H7 (cell line): ENCODE data around the gene CDH23. TPM values are rescaled to one million over a fixed set of nuclear protein-coding genes. Genes with fewer than 3 reads are reported as not detected.

ENCODE experiments used
- DNase-seq: peaks from one replicate; pipeline ENCODE4 v3.0.0; 2012
- H3K27me3 ChIP-seq: 2 replicates; pipeline ENCODE4 v1.6.0; 2011; ENCODE audit warnings: mild to moderate bottlenecking, low read length; ENCODE audit not compliant: control insufficient read depth, insufficient read depth
- H3K36me3 ChIP-seq: replicated peaks from 2 replicates; pipeline ENCODE4 v1.5.1; 2011; ENCODE audit warnings: low read length; ENCODE audit not compliant: control insufficient read depth, insufficient read depth
- H3K4me3 ChIP-seq: 2 replicates; pipeline ENCODE4 v1.5.1; 2011; ENCODE audit warnings: low read depth, mild to moderate bottlenecking, control low read depth, low read length, moderate library complexity; ENCODE audit not compliant: insufficient read depth
- total RNA-seq: library from RNA; depleted of rRNA; stranded (reverse); fragments of >200 nt; shearing (Covaris generic); gene quantifications from 2 replicates; pipeline ENCODE4 v1.2.3, GENCODE V29; 2014

CDH23 gene
- total RNA-seq, 1 experiment from 2014 or later, result 4.5 TPM

DNA sequence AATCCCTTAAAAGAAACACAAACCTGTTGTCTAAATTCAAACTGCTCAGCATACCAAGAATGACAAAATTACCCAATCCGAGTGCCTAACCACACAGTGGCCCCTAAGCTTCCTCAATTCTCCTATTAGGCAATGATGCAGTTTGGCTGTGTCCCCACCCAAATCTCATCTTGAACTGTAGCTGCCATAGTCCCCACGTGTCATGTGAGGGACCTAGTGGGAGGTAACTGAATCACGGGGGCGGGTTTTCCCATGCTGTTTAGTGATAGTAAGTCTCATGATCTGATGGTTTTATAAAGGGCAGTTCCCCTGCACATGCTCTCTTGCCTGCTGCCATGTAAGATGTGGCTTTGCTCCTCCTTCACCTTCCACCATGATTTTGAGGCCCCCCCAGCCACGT lies 432.5 kb downstream of the CDH23 start:
- DNase-seq, result no peak
- no peak overlapping the region for H3K4me3 ChIP-seq
- H3K27me3 ChIP-seq, result no peaks in the 10 kb centered on the region
- peaks cover 46% of the 10 kb centered on the region for H3K36me3 ChIP-seq

DNA sequence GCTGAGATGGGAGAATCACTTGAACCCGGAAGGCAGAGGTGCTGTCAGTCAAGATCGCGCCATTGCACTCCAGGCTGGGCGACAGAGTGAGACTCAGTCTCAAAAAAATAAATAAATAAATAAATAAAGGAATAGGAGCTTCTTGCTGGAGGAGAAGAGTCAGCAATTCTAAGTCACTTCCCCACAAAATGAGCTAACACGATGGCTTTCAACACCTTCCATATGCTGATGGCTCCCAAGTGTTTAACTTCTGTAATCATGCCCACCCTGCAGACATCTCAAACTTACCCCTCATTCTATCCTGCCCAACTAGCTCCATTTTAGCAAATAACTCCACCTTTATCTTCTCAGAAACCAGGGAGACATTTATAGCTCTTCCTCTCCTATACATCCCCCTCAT lies 433.2 kb downstream of the CDH23 start:
- no peak overlapping the region for H3K4me3 ChIP-seq
- H3K27me3 ChIP-seq, result no peaks in the 10 kb centered on the region
- H3K36me3 ChIP-seq, result peaks cover 46% of the 10 kb centered on the region
- no peak for DNase-seq

DNA sequence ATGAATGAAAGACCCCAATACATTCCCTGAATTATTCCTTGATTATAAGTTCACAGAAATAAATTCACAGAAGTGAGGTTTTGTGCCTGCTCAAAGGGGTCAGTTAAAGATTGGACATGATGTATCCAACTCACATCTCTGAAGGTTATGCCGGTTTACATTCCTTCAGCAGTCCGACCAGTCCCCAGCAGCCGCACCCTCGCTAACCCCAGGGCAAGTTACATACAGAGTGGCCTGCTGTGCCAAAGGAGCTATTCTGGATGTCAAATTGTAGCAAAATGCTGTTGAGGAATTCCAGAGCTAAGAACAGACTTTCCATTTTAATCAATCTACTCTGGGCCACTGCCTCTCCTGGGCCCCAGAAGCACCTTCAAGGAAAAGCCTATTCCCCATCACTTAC lies 434.0 kb downstream of the CDH23 start:
- Histone ChIP-seq H3K27me3 (no peaks in the 10 kb centered on the region), H3K36me3 (peaks cover 43% of the 10 kb centered on the region), H3K4me3 (no peak overlapping the region)
- no peak for DNase-seq

DNA sequence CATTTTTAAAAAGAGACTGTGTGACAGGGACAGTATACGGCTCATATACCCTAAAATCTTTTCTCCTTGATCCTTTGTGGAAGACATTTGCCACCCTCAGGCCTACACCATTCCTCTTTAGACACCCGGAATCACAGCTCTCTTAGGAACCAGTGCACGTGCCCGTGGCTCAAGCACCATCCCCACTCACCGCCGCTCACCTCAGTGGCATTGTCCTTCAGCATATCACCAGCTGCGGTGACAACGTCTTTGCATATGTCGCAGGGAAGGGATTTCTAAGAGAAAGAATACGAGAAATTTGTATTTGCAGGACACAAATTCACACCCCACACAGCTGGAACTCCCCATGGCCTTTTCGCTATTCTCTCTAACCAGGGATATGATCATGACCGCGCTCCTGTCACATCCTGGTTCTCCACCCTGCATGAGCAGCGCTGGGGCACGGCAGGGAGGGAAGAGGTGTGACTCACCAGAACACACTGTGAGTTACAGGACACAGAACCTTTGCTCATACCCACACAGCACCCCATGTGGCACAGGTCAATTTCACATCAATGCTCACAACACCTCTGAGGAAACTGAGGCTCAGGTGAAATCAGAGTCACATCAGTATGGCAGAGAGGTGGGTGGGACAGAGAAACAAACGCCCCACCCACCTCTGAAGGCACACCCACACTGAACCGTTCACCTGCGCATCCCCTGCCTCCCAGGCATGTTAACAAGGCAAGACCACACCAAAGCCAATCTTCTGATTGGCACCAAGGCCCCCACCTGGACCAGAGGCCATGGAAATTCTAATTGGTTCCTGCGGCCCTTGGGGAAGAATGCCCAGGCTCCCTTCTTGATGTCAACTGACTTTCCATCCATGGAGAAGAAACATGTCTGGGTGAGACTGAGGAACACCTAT lies 435.2 kb downstream of the CDH23 start:
- no peak for DNase-seq
- Histone ChIP-seq H3K4me3 (no peak overlapping the region), H3K27me3 (no peaks in the 10 kb centered on the region), H3K36me3 (peaks cover 36% of the 10 kb centered on the region)

DNA sequence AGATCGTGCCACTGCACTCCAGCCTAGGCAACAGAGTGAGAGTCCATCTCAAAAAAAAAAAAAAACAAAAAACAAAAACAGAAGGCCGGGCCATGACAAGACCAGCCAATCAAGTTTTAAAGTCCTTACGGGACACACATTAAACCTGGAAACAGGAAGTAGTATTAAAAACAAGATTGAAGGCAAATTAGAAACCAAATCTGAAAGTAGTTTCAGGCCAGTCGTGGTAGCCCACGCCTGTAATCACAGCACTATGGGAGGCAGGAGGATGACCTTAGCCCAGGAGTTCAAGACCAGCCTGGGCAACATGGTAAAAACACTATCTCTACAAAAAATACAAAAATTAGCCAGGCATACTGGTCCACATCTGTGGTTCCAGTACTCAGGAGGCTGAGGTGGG lies 436.2 kb downstream of the CDH23 start:
- DNase-seq, result no peak
- no peaks in the 10 kb centered on the region for H3K27me3 ChIP-seq
- H3K36me3 ChIP-seq, result peaks cover 31% of the 10 kb centered on the region
- no peak overlapping the region for H3K4me3 ChIP-seq

DNA sequence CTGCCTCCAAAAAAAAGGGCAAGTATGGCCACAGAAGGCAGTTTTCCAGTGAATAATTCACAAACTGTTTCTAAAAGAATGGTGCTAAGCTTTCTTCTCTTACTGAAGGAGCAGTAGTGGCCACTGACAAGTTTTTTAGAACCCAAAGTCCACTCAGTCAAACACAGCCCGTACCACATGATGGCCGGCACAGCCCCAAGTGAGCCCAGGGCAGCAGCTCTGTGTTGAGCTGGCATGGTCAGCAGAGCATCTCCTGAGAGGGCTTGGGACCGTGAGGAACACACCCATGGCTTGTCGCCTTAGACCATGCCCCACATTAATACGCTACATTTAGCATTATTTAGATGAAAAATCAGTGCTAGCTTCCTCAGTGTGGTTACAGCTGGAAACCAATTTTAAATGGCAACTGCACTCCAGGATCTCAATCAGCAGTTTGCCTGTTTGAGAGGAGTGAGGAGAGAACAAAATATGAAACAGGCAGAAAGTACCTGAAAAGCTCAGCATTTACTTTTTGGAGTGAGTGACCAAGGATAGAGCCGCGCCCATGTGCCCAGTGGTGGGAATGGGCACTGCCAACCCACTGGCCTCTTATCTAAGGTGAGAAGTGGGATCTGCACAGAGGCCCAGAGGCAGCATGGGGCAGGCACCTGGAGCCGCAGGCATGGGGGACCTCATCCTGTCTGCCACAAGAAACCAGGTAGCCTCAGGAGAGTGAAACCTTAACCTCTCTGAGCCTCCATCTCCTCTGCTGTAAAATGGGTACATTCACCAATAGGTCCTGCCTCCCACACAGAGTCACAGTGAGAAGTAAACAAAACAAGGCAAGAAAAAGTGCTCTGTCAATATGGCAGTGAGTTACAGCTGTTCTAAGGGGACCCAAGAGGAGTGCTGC lies 437.0 kb downstream of the CDH23 start:
- no peak for DNase-seq
- no peaks in the 10 kb centered on the region for H3K27me3 ChIP-seq
- peaks cover 27% of the 10 kb centered on the region for H3K36me3 ChIP-seq
- no peak overlapping the region for H3K4me3 ChIP-seq

DNA sequence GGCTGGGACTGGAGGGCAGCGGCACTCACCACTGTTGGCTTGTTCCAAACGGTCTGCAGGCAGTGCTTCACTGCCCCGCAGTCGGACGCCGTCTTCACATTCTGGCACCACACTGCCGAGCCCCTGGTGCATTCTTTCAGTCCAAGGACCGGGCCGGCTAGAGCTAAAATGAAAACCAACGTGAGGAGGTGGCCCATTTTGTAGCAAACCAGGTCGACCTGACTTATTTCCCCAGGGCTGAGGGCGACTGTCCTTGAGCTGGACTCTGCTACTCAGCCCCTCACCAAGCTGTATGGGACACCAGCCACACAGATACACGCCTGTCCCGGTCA lies 437.6 kb downstream of the CDH23 start:
- no peak for DNase-seq

DNA sequence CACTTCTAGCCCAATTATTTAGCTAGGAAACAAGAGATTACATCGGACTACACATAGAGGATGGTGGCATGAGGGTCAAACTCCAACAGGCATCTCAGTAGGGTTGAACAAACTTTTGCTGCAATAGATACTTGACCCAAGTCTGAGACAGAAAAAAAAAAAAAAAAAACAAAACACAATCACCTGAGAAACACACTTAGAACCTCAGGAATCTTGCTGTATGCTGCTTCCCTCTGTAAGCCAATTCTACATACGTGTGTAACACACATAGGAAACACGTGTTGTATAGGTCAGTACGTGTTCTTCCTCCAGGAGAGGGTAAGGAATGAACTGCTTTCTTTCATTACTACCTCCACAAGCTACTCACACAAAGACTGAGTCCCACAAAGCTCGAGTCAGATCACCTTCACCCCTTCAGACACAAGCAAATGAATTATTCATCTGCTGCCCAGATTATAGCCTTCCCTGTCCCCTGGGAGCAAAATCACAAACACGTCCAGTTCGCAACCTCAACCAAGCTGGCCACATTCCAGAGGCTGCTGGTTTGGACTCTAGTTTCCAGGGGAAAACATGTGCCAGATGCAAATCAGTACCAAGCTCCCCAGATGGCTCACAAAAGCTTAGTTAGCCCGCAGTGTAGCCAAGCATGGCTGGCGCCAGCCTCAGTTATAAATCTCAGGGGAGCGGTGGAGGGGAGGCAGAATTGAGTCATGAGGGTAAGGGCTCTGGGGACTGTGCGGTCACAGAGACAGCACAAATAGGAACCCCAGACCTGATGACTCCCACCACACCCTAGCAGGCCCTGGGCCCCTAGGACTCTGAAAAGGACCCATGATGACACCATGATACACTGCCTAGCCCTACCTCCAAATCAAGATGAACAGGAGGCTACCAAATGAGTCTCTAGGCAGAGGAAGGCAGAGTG lies 439.2 kb downstream of the CDH23 start:
- H3K36me3 ChIP-seq, result peaks cover 14% of the 10 kb centered on the region
- H3K27me3 ChIP-seq, result no peaks in the 10 kb centered on the region
- no peak for DNase-seq
- no peak overlapping the region for H3K4me3 ChIP-seq

More for the DNA sequence above, 437.6 kb downstream of the CDH23 start:
- H3K27me3 ChIP-seq, result no peaks in the 10 kb centered on the region
- H3K36me3 ChIP-seq, result peaks cover 21% of the 10 kb centered on the region
- no peak overlapping the region for H3K4me3 ChIP-seq

DNA sequence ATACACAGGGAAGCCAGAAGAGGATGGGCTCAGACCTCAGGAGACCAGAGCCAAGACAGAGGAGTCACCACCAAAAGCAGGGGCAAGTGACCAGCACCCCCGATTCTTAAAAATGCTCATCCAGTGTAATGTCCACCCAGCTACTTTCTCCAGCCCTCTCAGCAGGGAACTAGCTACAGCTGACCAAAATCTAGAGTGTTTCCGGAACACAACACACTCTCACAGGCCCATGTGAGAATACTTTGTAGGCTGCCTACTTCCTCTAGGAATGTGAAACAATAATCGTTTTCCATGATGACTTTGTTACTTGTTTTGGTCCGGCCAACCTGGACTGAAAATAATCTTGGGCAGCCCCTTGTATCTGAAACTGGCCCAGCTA lies 439.9 kb downstream of the CDH23 start:
- H3K4me3 ChIP-seq, result no peak overlapping the region
- DNase-seq, result no peak
- H3K27me3 ChIP-seq, result no peaks in the 10 kb centered on the region
- peaks cover 7% of the 10 kb centered on the region for H3K36me3 ChIP-seq

DNA sequence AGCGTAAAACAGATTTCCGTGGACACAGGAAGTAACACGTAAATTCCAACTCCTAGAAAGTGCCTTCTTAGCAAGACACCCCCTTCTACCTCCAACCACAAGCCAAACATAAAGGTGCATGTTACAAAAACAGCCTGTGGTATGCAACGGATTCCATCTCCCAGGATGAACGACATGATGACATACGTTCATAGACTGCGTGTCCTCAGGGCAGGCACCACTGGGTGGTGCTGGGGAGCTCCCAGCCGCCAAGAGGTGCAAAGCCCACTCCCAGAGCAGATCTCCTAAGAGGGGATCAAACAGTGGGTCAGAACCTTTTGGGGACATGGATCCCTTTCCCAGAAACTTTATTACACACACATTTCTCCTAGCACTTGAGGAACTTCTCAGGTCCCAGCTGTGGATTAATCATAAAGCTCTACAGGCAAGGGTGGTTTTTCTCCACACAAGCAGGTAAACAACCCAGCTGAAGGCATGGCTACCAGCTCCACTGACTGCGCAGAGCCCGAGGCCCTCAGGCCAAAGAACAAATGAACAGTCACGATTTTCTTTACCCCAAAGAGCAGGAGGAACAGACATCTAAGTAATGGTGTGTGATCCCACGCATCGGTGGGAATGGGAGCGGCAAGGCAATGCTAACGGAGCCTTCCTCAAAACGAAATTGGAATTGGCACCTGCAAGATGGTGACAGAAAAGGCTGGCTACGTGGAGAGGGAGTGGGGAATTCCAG lies 440.5 kb downstream of the CDH23 start:
- H3K4me3 ChIP-seq, result no peak overlapping the region
- peak; percentile 82 for DNase-seq
- H3K27me3 ChIP-seq, result no peaks in the 10 kb centered on the region
- H3K36me3 ChIP-seq, result peaks cover 2% of the 10 kb centered on the region

DNA sequence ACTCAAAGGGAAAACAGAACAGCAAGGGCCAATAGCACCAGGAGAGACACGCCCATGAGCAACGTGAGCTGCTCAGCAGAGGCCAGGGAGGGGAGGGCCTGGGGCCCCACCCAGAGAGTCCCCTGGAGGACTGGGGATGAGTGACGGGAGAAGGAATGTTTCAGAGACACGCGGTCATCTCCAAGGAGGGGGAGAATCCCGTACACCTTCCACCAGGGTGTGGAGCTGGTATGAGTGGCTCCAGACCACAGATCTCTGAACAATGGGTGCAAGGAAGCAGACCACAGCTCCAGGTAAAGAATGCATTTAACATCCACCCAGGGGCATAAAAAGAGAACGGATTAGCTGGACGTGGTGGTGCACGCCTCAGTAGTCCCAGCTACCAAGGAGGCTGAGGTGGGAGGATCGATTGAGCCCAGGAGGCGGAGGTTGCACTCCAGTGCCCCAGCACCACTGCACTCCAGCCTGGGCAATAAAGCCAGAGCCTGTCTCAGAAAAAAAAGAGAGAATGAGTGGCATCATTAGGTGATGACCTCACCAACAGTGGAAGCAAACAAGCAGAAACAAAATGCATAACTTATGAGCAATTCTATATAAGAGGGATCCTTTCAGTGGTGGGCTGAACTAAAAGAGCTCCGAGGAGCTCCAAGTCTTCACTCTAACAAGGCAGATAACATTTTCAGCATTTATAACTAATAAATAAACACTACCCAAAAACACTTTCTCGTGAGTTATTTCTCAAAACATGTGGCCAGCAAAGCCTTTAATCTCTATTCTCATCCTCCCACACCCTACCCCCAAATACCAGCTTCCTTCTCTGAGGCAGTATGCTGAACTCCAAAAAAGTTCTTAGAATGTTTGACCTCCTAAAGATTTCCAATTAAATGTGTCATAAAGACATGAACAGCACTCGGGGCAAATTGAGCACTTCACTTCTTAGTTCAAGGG lies 441.8 kb downstream of the CDH23 start:
- H3K27me3 ChIP-seq, result no peaks in the 10 kb centered on the region
- no peak overlapping the region for H3K4me3 ChIP-seq
- no peak for DNase-seq
- peaks cover 2% of the 10 kb centered on the region for H3K36me3 ChIP-seq

DNA sequence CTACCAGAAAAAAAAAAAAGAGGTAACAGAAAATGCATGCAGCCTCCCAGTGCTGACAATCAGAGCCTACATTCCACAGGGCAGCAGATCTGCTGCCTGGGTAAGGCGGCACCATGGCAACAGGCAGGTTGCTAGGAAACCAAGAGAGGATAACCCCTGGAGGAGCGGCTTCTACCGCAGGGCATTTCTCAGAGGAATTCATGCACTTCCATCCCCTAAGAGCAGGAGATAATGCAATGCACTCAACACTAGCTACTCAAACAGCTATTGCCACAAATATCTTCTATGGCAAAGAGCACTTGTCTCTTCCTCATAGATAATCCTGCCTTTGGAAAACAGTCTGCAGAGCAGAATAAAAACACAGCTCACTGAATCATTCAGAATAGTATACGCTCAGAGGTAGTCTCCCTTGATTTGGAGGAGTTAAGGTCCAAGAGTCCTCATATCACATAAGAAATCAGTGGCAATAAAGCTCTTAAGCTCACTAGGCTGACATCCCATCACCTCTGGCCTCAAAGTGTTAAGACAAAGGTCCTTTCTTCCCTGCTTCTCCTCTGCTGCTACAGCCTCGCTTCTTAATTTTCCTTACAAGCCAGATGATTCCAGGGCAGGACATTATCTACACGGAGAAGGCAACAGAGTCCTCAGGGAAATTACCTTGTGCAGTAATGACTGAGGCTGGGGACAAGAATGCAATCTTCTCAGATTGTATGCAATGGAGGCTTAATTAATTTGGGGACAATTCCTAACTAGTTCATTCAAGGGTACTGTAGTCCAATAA lies 443.6 kb downstream of the CDH23 start:
- Histone ChIP-seq H3K4me3 (no peak overlapping the region), H3K27me3 (no peaks in the 10 kb centered on the region), H3K36me3 (no peaks in the 10 kb centered on the region)
- DNase-seq, result peak; percentile 92
